Occipital lobe (tissue), 2 donors: ENCODE measurements around the gene SLC35E3. TPM values are rescaled to one million over a fixed set of nuclear protein-coding genes. Genes with fewer than 3 reads are reported as not detected.

Source experiments
- DNase-seq: peaks from one replicate; lab custom pipeline; 2025; lab: John Stamatoyannopoulos, UW
- total RNA-seq: library from RNA; depleted of rRNA; stranded (reverse); fragments of >200 nt; gene quantifications from one replicate; pipeline ENCODE4 v1.2.3, GENCODE V29; 2014

SLC35E3 gene
- total RNA-seq, 1 donor from 2014 or later, result 10.8 TPM

DNA sequence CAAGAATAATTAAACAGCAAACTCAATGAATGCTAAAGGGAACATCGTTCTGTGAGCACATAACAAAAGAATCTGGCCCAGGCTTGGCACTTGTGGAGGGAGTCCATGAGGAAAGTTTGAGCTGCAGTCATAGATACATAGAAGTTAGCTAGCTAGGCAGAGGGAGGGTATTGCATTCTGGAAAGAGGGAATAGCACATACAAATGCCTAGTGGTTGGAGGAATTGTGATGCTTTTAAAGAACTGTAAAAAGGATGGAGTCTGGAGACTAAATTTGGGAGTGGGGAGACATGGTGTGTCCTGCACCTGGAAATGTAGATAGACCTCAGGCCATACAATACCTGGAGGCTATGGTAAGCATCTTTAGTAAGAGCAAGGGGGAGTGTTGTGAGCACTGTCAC is 24.0 kb downstream of the SLC35E3 start:
- no peak for DNase-seq

DNA sequence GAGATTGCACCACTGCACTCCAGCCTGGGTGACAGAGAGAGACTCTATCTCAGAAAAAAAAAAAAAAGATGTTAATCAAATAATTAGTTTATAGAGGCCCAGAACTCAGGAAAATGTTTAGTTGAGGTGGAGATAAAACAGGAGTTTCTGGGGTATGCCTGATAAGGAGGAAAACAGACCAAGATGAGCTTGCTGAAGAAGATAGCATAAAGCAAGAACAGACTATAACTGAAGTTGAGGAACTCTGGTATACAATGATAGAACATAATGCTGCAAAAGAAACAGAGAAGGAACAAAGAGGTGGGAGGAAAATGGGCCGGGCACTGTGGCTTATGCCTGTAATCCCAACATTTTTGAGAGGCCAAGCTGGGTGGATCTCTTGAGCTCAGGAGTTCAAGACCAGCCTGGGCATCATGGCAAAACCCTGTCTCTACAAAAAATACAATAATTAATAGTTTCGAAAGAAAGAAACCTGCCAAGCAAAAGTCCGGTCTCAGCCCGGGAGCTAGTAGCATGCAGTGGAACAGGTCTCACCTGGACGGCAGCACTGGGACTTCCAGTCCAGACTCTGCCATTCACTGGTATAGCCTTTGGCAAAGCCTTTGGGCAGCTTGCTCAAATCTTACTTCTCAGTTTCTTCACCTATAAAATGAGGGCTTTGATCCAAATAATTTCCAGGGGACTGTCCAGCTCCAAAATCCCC is 25.4 kb downstream of the SLC35E3 start:
- no peak for DNase-seq

DNA sequence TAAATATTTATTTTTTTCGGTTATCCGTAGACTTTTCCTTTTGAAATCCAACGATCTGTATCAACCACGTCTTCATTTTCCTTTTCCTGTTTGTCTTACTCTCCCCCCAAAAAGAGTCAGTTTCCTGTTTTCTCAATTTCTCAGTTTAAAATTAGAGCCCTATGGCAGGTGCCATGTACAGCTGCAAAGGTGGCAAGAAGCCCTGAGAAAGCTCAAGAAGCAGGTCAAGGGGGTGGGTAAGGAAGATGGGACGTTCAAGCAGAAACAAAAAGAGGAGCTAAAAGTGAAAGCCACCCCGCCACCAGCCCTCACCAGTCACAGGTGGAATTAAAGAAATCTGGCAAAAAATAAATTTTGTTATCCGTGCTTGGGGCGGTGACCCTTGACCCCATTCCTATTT is 26.7 kb downstream of the SLC35E3 start:
- no peak for DNase-seq

DNA sequence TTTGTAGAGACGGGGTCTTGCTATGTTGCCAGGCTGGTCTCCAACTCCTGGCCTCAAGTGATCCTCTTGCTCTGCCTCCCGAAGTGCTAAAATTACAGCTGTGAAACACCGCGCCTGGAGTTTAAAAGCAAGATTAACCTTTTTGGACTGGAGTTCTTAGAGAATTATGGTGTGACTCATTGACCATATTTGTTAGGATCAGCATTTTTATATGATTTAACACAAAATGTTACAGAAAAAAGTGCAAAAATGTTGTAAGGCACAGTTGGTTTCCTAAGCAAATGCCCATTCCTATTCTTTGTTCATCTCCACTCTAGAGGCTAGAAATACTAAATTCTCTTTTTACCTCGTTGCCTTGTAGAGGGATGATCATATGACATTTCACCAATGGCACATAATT is 27.6 kb downstream of the SLC35E3 start:
- no peak for DNase-seq

- no peak for DNase-seq
Observed at GRCh38 chr12:68775121-68775630, 29.2 kb downstream of the SLC35E3 start.

GRCh38 chr12:68776976-68777610 is 31.1 kb downstream of the SLC35E3 start:
- DNase-seq, result no peak

GRCh38 chr12:68779280-68779679 is 33.3 kb downstream of the SLC35E3 start:
- DNase-seq, result no peak

GRCh38 chr12:68780731-68781130 is 34.8 kb downstream of the SLC35E3 start:
- no peak for DNase-seq

- DNase-seq, result no peak
Observed at GRCh38 chr12:68781728-68782127, 35.8 kb downstream of the SLC35E3 start.

DNA sequence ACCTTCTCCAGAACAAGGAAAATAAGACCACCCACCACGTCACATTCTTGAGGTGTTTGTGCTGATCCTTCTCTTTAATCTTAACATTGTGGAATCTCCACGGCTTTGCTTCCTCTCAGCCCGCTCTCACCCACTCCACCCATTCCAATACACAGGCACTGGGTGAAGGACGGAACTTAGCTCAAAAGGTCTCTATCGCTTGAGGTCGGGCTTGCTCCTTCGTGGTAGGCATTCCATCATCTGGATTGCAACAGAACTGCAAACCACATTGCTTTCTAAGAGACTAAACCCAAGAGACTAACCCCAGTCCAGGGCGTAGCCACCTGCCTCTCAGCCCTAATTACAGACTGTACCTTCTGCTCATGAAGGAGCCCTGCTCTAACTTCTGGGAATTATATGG is 38.0 kb downstream of the SLC35E3 start:
- no peak for DNase-seq

- DNase-seq, result no peak
Observed at GRCh38 chr12:68785358-68785757, 39.4 kb downstream of the SLC35E3 start.

GRCh38 chr12:68785823-68786222 is 39.8 kb downstream of the SLC35E3 start:
- DNase-seq, result no peak

GRCh38 chr12:68786929-68787328 is 41.0 kb downstream of the SLC35E3 start:
- DNase-seq, result no peak

GRCh38 chr12:68788554-68789143 is 42.7 kb downstream of the SLC35E3 start:
- DNase-seq, result no peak

GRCh38 chr12:68789144-68789878 is 43.3 kb downstream of the SLC35E3 start:
- no peak for DNase-seq

- no peak for DNase-seq
Observed at GRCh38 chr12:68790081-68790951, 44.3 kb downstream of the SLC35E3 start.

DNA sequence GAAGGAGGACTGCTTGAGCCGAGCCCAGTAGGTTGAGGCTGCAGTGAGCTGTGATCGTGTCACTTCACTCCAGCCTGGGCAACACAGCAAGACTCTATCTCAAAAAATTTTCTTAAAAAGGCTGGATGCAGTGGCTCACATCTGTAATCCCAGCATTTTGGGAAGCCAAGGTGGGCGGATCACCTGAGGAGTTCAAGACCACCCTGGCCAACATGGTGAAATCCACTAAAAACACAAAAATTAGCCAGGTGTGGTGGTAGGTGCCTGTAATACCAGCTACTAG is 44.9 kb downstream of the SLC35E3 start:
- DNase-seq, result no peak

GRCh38 chr12:68791897-68792481 is 46.0 kb downstream of the SLC35E3 start:
- DNase-seq, result no peak

DNA sequence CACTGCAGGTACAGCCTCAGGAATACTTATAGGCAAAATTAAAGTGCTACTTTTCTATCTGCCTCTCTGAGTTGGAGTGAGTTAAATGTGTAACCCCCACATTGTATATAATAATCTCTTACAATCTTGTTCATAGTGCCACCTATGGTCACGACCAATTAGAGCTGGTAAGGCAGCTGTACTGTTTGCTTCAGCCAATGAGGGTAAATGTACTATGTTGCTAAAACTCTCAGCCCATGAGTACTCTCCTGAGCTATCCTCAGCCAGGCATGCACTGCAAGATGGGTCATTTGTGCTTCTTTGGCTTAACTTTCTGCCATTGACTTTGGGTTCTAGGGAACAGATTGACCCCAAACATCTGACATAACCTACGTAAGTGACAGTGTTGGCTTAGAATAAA is 47.0 kb downstream of the SLC35E3 start:
- no peak for DNase-seq

GRCh38 chr12:68793436-68793835 is 47.5 kb downstream of the SLC35E3 start:
- DNase-seq, result no peak
